Panc1 (cell line): ENCODE results near the gene FAM98B. TPM values are rescaled to one million over a fixed set of nuclear protein-coding genes. Genes with fewer than 3 reads are reported as not detected.

Source experiments
- ATAC-seq: fragments of 200-7000 bp; cut with Tn5 transposase; 2 replicates; pipeline ENCODE4 v1.9.1; 2020; ENCODE audit warnings: mild to moderate bottlenecking, moderate library complexity
- BruUV-seq: library from RNA; stranded (reverse); fragments of 400-500 nt; replicated peaks from 2 replicates; lab custom pipeline; 2021; lab: Mats Ljungman, UMichigan
- CTCF ChIA-PET: fragments of 300-600 bp; sonication (Branson Sonifier 250); formaldehyde crosslinking; loops from one replicate; lab custom pipeline; 2022; ENCODE audit warnings: antibody characterized with exemption; lab: Charles Lee
- POLR2A ChIA-PET: fragments of 300-600 bp; sonication (Branson Sonifier 250); formaldehyde crosslinking; loops from one replicate; lab custom pipeline; 2022; ENCODE audit warnings: antibody characterized with exemption; lab: Charles Lee
- DNase-seq: peaks from one replicate; pipeline ENCODE4 v3.0.0-alpha.2; 2010; ENCODE audit warnings: low read depth, low spot score
- H3K27ac ChIP-seq: 2 replicates; pipeline ENCODE4 v1.5.1; 2011; ENCODE audit warnings: mild to moderate bottlenecking, low read length, inconsistent platforms
- H3K27me3 ChIP-seq: fragments of 200-500 bp; sonication (Bioruptor generic); 2 replicates; pipeline ENCODE4 v1.6.0; 2014; ENCODE audit warnings: low read length, inconsistent platforms; ENCODE audit not compliant: control insufficient read depth, insufficient read depth
- H3K36me3 ChIP-seq: fragments of 200-500 bp; sonication (Bioruptor generic); 2 replicates; pipeline ENCODE4 v1.5.1; 2014; ENCODE audit warnings: inconsistent platforms, mild to moderate bottlenecking, low read length, moderate library complexity; ENCODE audit not compliant: control insufficient read depth, insufficient read depth
- H3K4me1 ChIP-seq: 2 replicates; pipeline ENCODE4 v1.5.1; 2011; ENCODE audit warnings: inconsistent platforms, mild to moderate bottlenecking, low read length, moderate library complexity; ENCODE audit not compliant: control insufficient read depth, insufficient read depth
- H3K4me3 ChIP-seq, 2 experiments: 2 replicates each; pipeline ENCODE4 v1.5.1; 2011 to 2012; ENCODE audit warnings: low read depth in 2 of 2, low read length in 2 of 2, mild to moderate bottlenecking in 2 of 2, inconsistent platforms in 1 of 2, moderate library complexity in 1 of 2
- H3K9me3 ChIP-seq: fragments of 200-500 bp; sonication (Bioruptor generic); 2 replicates; pipeline ENCODE4 v1.5.1; 2014; ENCODE audit warnings: low read depth, mild to moderate bottlenecking, inconsistent platforms, low read length, moderate library complexity; ENCODE audit not compliant: control insufficient read depth, insufficient read depth
- CTCF ChIP-seq: fragments of 450-650 bp; IDR thresholded peaks from 2 replicates; pipeline ENCODE4 v1.5.1; 2017; ENCODE audit warnings: mild to moderate bottlenecking
- POLR2AphosphoS5 ChIP-seq: IDR thresholded peaks from 2 replicates; pipeline ENCODE4 v1.6.1; 2012; ENCODE audit warnings: mild to moderate bottlenecking, low read depth, low read length, moderate library complexity
- REST ChIP-seq, 2 experiments: IDR thresholded peaks; 2 replicates each; pipeline ENCODE4 v1.6.1; 2011 to 2012; ENCODE audit warnings: low read depth in 2 of 2, control low read depth in 1 of 2, low read length in 1 of 2, mild to moderate bottlenecking in 1 of 2, moderate library complexity in 1 of 2; ENCODE audit not compliant: insufficient read depth in 1 of 2
- SIN3A ChIP-seq: IDR thresholded peaks from 2 replicates; pipeline ENCODE4 v1.6.1; 2012; ENCODE audit warnings: low read depth, mild to moderate bottlenecking, low read length, moderate library complexity, borderline replicate concordance; ENCODE audit not compliant: insufficient read depth
- TCF7L2 ChIP-seq: IDR thresholded peaks from 2 replicates; pipeline ENCODE4 v1.6.1; 2011; ENCODE audit warnings: mild to moderate bottlenecking, low read depth, low read length, inconsistent platforms
- in situ Hi-C: cut with HindIII; loops from 2 replicates; pipeline ENCODE4 v1.10.0; 2016; ENCODE audit warnings: low sequenced_read_pairs, low pct_unique_long_range_greater_than_20kb
- intact Hi-C: fragments of 100-400 bp; cut with micrococcal nuclease; formaldehyde crosslinking; loops from one replicate; pipeline ENCODE4 v1.10.0; 2022; ENCODE audit not compliant: unreplicated experiment
- total RNA-seq: library from RNA; stranded (reverse); gene quantifications from one replicate; pipeline ENCODE4 v1.2.1, GENCODE V29; 2021; ENCODE audit not compliant: unreplicated experiment

FAM98B gene
- total RNA-seq, 1 experiment from 2014 or later = 32.5 TPM

- TF ChIP-seq TCF7L2 (no peak), POLR2AphosphoS5 (no peak), REST (IDR thresholded peaks at IDR 0.05; ENCODE audit: insufficient read depth in 1 of 2, low read depth in 2 of 2, low read length in 1 of 2) (no peak), SIN3A (no peak), CTCF (no peak)
- CTCF ChIA-PET = interaction anchor here (1.5 kb wide), 1 partner anchor 178 kb away, joined by 3 read pairs; no protein-coding TSS in a partner anchor
- no TSS peak for BruUV-seq
- H3K4me3 ChIP-seq = no peak overlapping the region
- POLR2A ChIA-PET = no interaction called here
- in situ Hi-C loops (no loop called here), intact Hi-C loops (no loop called here)
- no peaks in the 10 kb centered on the region for H3K9me3 ChIP-seq
- DNase-seq (no peak), ATAC-seq (no peak)
- H3K27ac ChIP-seq = no peak overlapping the region
- no peaks in the 10 kb centered on the region for H3K36me3 ChIP-seq
- H3K27me3 ChIP-seq = peaks cover 4% of the 10 kb centered on the region
- H3K4me1 ChIP-seq = no peaks in the 10 kb centered on the region
Observed at GRCh38 chr15:38521316-38521715, 67.4 kb downstream of the FAM98B start.

- no TSS peak for BruUV-seq
- CTCF ChIA-PET = interaction anchor here (0.9 kb wide), 1 partner anchor 41 kb away, joined by 4 read pairs; no protein-coding TSS in a partner anchor
- H3K27ac ChIP-seq = no peak overlapping the region
- H3K4me1 ChIP-seq = no peaks in the 10 kb centered on the region
- TF ChIP-seq REST (IDR thresholded peaks at IDR 0.05; ENCODE audit: insufficient read depth in 1 of 2, low read depth in 2 of 2, low read length in 1 of 2) = no peak
- TF ChIP-seq TCF7L2 = no peak
- no peak for TF ChIP-seq POLR2AphosphoS5
- TF ChIP-seq SIN3A = no peak
- no peak for TF ChIP-seq CTCF
- H3K36me3 ChIP-seq = no peaks in the 10 kb centered on the region
- no peaks in the 10 kb centered on the region for H3K9me3 ChIP-seq
- intact Hi-C loops (no loop called here), in situ Hi-C loops (no loop called here)
- H3K27me3 ChIP-seq = peaks cover 4% of the 10 kb centered on the region
- ATAC-seq (no peak), DNase-seq (no peak)
- POLR2A ChIA-PET = no interaction called here
- no peak overlapping the region for H3K4me3 ChIP-seq
Observed at GRCh38 chr15:38522922-38523321, 69.0 kb downstream of the FAM98B start.
